NB4 (cell line): ENCODE data around the gene SHROOM2.

ENCODE experiments used
- DNase-seq: peaks from one replicate; pipeline ENCODE4 v3.0.0; 2010; ENCODE audit warnings: low read depth
- H3K4me3 ChIP-seq: one replicate; pipeline ENCODE4 v1.5.1; 2011; ENCODE audit warnings: mild to moderate bottlenecking, low read depth, low read length, moderate library complexity
- CTCF ChIP-seq: IDR thresholded peaks from one replicate; pipeline ENCODE4 v1.5.1; 2012; ENCODE audit warnings: low read depth, low read length
- MAX ChIP-seq: IDR thresholded peaks from 2 replicates; pipeline ENCODE4 v1.6.1; 2011; ENCODE audit warnings: low read depth, low read length
- MYC ChIP-seq: IDR thresholded peaks from 2 replicates; pipeline ENCODE4 v1.6.1; 2011; ENCODE audit warnings: low read depth, low read length
- POLR2A ChIP-seq: IDR thresholded peaks from 2 replicates; pipeline ENCODE4 v1.6.1; 2011; ENCODE audit warnings: mild to moderate bottlenecking; ENCODE audit not compliant: insufficient read length; ENCODE audit errors: extremely low read depth

The SHROOM2 gene

GRCh38 chrX:9845578-9845952 lies 59.3 kb downstream of the SHROOM2 start:
- no peak for DNase-seq
- TF ChIP-seq MYC, result no peak
- no peak for TF ChIP-seq CTCF
- no peak for TF ChIP-seq MAX
- TF ChIP-seq POLR2A, result no peak
- no peak overlapping the region for H3K4me3 ChIP-seq

- no peak for DNase-seq
- no peak for TF ChIP-seq MYC
- H3K4me3 ChIP-seq, result no peak overlapping the region
Observed at GRCh38 chrX:9846631-9847030, 60.4 kb downstream of the SHROOM2 start.

- no peak overlapping the region for H3K4me3 ChIP-seq
- no peak for DNase-seq
- no peak for TF ChIP-seq MYC
- no peak for TF ChIP-seq POLR2A
- no peak for TF ChIP-seq CTCF
- TF ChIP-seq MAX, result no peak
Observed at GRCh38 chrX:9847071-9847470, 60.8 kb downstream of the SHROOM2 start.

- DNase-seq, result no peak
- no peak for TF ChIP-seq MYC
- TF ChIP-seq MAX, result no peak
- no peak for TF ChIP-seq CTCF
- no peak for TF ChIP-seq POLR2A
- no peak overlapping the region for H3K4me3 ChIP-seq
Observed at GRCh38 chrX:9848718-9849479, 62.7 kb downstream of the SHROOM2 start.

- DNase-seq, result no peak
- no peak overlapping the region for H3K4me3 ChIP-seq
- TF ChIP-seq POLR2A (no peak), MAX (no peak), MYC (no peak), CTCF (no peak)
Observed at GRCh38 chrX:9851890-9852289, 65.7 kb downstream of the SHROOM2 start.

GRCh38 chrX:9853307-9853706 lies 67.1 kb downstream of the SHROOM2 start:
- no peak for DNase-seq
- no peak overlapping the region for H3K4me3 ChIP-seq
- TF ChIP-seq CTCF (no peak), MYC (no peak), MAX (no peak), POLR2A (no peak)
